Measurements from ENCODE around the gene EFEMP1. TPM values are rescaled to one million over a fixed set of nuclear protein-coding genes. Genes with fewer than 3 reads are reported as not detected.

EFEMP1 gene
- total and polyA plus RNA-seq, 8 donors = 101 to 346 (median 151) TPM

DNA sequence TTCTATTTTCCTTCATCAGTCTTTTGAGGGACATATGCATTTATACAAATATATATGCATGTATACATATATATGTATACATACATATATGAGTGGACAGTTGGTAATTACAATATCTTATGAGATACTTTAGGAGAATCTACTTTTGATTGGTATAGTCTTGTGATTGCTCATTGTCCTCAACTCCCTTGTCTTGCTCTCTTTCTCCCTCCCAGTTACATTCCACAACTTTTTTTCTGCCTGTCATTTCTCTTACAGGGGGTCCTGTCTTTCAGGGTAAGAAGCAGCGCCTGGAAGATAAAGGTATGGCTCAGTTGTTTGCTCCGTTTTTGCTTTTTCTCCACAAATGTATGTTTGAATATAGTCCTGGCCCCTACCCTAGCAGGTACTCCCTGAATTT, 19.9 kb downstream of the EFEMP1 start:
- TF ChIP-seq, protein P1, sequence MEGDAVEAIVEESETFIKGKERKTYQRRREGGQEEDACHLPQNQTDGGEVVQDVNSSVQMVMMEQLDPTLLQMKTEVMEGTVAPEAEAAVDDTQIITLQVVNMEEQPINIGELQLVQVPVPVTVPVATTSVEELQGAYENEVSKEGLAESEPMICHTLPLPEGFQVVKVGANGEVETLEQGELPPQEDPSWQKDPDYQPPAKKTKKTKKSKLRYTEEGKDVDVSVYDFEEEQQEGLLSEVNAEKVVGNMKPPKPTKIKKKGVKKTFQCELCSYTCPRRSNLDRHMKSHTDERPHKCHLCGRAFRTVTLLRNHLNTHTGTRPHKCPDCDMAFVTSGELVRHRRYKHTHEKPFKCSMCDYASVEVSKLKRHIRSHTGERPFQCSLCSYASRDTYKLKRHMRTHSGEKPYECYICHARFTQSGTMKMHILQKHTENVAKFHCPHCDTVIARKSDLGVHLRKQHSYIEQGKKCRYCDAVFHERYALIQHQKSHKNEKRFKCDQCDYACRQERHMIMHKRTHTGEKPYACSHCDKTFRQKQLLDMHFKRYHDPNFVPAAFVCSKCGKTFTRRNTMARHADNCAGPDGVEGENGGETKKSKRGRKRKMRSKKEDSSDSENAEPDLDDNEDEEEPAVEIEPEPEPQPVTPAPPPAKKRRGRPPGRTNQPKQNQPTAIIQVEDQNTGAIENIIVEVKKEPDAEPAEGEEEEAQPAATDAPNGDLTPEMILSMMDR (IDR thresholded peaks at IDR 0.05) = no peak
- H3K27me3 ChIP-seq = no peaks in the 10 kb centered on the region
- no peak for DNase-seq
- intact Hi-C loops (cut with DNase I) = no loop called here
- no peak overlapping the region for H3K4me3 ChIP-seq
- no peak for ATAC-seq
- no peaks in the 10 kb centered on the region for H3K4me1 ChIP-seq
- H3K27ac ChIP-seq = no peak overlapping the region
- H3K36me3 ChIP-seq = no peaks in the 10 kb centered on the region
- H3K9me3 ChIP-seq = no peaks in the 10 kb centered on the region

DNA sequence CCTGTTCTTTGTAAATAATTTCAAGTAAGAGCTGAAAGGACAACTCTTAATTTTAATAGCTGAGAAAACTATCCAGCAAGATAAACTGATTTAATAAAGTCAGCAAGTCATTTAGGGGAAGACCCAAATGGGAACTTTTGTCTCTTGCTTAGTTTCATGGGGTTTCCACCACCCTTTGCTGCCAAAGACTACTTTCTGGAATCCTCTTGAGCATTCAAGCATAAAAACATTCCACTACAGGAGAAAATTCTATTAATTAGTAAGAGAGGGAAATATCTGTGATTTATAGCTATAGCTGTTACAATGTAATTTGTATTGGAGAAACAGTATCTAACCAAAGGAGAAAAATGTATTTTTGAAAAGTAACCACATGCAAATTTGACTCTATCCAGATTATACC, 20.6 kb downstream of the EFEMP1 start:
- no peaks in the 10 kb centered on the region for H3K36me3 ChIP-seq
- no peak overlapping the region for H3K27ac ChIP-seq
- no peaks in the 10 kb centered on the region for H3K4me1 ChIP-seq
- DNase-seq = no peak
- H3K9me3 ChIP-seq = no peaks in the 10 kb centered on the region
- H3K27me3 ChIP-seq = no peaks in the 10 kb centered on the region
- ATAC-seq = no peak
- TF ChIP-seq, protein P1 (IDR thresholded peaks at IDR 0.05) = no peak
- no peak overlapping the region for H3K4me3 ChIP-seq
- intact Hi-C loops (cut with DNase I) = no loop called here

DNA sequence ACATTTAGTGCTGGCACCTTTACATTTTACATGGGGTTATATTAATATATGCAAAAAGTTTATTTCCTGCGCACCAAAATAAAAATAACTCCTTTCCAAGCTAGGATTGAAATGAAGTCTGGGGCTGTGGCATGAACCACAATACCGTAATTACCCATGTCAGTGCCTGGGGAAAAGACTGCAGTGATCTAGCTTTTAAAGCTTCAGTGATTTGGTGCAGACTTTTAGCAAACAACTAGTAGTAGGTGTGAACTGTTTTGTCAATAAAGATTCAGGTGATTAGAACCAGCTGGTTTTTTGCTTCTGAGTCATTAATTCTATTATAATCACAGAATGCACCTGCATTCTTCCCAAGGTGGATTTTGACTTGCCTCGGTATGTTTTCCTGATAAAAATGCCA, 21.2 kb downstream of the EFEMP1 start:
- DNase-seq (no peak), ATAC-seq (no peak)
- Histone ChIP-seq H3K36me3 (no peaks in the 10 kb centered on the region), H3K4me1 (no peaks in the 10 kb centered on the region), H3K27me3 (no peaks in the 10 kb centered on the region), H3K9me3 (no peaks in the 10 kb centered on the region), H3K27ac (no peak overlapping the region), H3K4me3 (no peak overlapping the region)
- intact Hi-C loops (cut with DNase I) = no loop called here
- TF ChIP-seq, protein P1 (IDR thresholded peaks at IDR 0.05) = no peak

DNA sequence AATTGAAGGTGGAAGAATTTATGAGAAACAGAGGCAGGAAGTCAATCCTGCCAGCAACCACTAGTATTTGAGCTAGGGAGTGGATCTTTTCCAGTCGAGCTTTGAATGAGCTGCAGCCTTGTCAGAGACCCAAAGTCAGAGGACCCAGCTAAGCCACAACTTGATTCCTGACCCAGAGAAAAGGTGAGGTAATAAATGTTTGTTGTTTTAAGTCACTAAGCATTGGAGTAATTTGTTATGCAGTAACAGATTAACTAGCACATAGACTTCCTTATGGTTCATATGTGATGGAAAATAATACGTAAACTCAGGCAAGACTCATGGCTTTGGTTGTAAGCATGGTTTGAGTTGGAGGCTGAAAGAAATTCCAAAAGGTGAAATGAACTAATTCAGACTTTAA, 21.6 kb downstream of the EFEMP1 start:
- H3K27ac ChIP-seq = no peak overlapping the region
- no peak overlapping the region for H3K4me3 ChIP-seq
- intact Hi-C loops (cut with DNase I) = no loop called here
- H3K9me3 ChIP-seq = no peaks in the 10 kb centered on the region
- TF ChIP-seq, protein P1 (IDR thresholded peaks at IDR 0.05) = no peak
- H3K36me3 ChIP-seq = no peaks in the 10 kb centered on the region
- DNase-seq (no peak), ATAC-seq (no peak)
- H3K27me3 ChIP-seq = no peaks in the 10 kb centered on the region
- no peaks in the 10 kb centered on the region for H3K4me1 ChIP-seq

DNA sequence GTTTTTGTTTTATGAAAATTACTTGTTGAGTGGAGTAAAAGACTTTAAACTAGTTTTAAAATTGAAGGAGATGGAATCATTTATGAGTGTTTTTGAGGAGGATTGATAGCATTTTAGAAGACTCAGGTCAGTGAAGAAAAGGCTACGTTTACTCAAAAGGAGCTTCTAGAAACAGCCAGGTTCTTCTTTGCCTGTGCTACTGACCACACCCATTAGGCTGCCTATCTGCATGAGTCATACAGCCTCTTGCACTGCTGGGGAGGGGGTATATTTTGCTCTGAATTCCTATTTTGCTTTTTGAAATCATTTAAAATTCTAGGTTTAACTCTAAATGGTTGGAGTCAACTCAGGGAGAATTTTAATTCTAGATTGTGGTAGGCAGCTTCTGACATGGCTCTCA, 22.3 kb downstream of the EFEMP1 start:
- Histone ChIP-seq H3K36me3 (no peaks in the 10 kb centered on the region), H3K4me1 (no peaks in the 10 kb centered on the region), H3K27ac (peak overlapping the region in 1 of 2 donors; percentile 15), H3K27me3 (no peaks in the 10 kb centered on the region), H3K9me3 (no peaks in the 10 kb centered on the region), H3K4me3 (no peak overlapping the region)
- intact Hi-C loops (cut with DNase I) = no loop called here
- DNase-seq (no peak), ATAC-seq (peak; percentile 93)
- TF ChIP-seq, protein P1 (IDR thresholded peaks at IDR 0.05) = no peak

All from left lung (tissue), 10 donors.